Mammary epithelial cell (primary cell): Measurements from ENCODE around the gene PKD2L1.

Source experiments
- EZH2 ChIP-seq: IDR thresholded peaks from 2 replicates; pipeline ENCODE4 v1.6.1; 2012; ENCODE audit warnings: low read length, inconsistent platforms, borderline replicate concordance
- TF ChIP-seq, protein P1 (sequence below), 2 donors: IDR thresholded peaks in 1 of 2; conservative IDR thresholded peaks in 1 of 2; 2 replicates each; pipeline ENCODE4 v1.5.1; 2011 to 2012; ENCODE audit warnings: inconsistent platforms in 2 of 2, low read length in 2 of 2, mild to moderate bottlenecking in 2 of 2, control low read depth in 1 of 2, low read depth in 1 of 2; ENCODE audit not compliant: insufficient read depth in 1 of 2; ENCODE audit errors: extremely low read depth in 1 of 2

DNA sequence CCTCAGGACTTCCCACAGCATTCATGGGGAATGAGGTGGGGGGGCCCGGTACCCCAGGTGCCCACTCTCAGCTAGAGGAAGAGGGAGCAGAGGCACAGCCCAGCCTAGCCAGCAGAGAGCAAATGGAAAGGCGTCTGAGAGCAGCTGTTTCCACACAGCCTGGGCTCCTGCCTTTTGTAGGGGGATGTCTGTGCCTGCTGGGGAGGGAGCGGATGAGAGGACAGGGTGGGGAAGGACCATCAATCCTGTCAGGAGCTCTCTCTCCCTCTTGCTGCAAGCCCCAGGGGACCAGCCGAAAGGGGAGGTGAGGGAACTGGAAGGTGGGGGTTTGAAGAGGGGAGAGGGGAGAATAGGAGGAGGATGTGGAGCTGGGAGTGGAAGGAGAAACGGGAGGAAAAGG lies at the start of gene PKD2L1:
- TF ChIP-seq, protein P1, sequence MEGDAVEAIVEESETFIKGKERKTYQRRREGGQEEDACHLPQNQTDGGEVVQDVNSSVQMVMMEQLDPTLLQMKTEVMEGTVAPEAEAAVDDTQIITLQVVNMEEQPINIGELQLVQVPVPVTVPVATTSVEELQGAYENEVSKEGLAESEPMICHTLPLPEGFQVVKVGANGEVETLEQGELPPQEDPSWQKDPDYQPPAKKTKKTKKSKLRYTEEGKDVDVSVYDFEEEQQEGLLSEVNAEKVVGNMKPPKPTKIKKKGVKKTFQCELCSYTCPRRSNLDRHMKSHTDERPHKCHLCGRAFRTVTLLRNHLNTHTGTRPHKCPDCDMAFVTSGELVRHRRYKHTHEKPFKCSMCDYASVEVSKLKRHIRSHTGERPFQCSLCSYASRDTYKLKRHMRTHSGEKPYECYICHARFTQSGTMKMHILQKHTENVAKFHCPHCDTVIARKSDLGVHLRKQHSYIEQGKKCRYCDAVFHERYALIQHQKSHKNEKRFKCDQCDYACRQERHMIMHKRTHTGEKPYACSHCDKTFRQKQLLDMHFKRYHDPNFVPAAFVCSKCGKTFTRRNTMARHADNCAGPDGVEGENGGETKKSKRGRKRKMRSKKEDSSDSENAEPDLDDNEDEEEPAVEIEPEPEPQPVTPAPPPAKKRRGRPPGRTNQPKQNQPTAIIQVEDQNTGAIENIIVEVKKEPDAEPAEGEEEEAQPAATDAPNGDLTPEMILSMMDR (conservative IDR thresholded peaks at IDR 0.05 in 1 of 2, IDR thresholded peaks at IDR 0.05 in 1 of 2; ENCODE audit: extremely low read depth in 1 of 2, insufficient read depth in 1 of 2, low read depth in 1 of 2, low read length in 2 of 2), result no peak
- no peak for TF ChIP-seq EZH2
